GM12878 (cell line): Measurements from ENCODE around the gene MRPL41. TPM values are rescaled to one million over a fixed set of nuclear protein-coding genes. Genes with fewer than 3 reads are reported as not detected.
A peak's percentile ranks its signal among the peaks of the same experiment; 100 is the strongest.

Source experiments
- BCL11A ChIP-seq: IDR thresholded peaks from 2 replicates; pipeline ENCODE4 v1.6.1; 2011; ENCODE audit warnings: low read depth, low read length
- BHLHE40 ChIP-seq, 2 experiments: fragments of 450-650 bp in 1 of 2; IDR thresholded peaks; 2 replicates each; pipeline ENCODE4 v1.6.1; 2011 to 2017; ENCODE audit warnings: low read depth in 2 of 2, borderline replicate concordance in 1 of 2, improper control_type of control experiment in 1 of 2, low read length in 1 of 2, mild to moderate bottlenecking in 1 of 2
- DPF2 ChIP-seq: fragments of 450-650 bp; IDR thresholded peaks from 2 replicates; pipeline ENCODE4 v1.6.1; 2017; ENCODE audit warnings: mild to moderate bottlenecking
- JUNB ChIP-seq: IDR thresholded peaks from 2 replicates; pipeline ENCODE4 v1.6.1; 2016; ENCODE audit warnings: antibody characterized with exemption, mild to moderate bottlenecking
- KAT2A ChIP-seq: conservative IDR thresholded peaks from 2 replicates; pipeline ENCODE4 v1.6.1; 2011; ENCODE audit warnings: low read depth, low read length; ENCODE audit not compliant: control insufficient read depth
- MEF2A ChIP-seq: IDR thresholded peaks from 2 replicates; pipeline ENCODE4 v1.6.1; 2011; ENCODE audit warnings: low read depth, mild to moderate bottlenecking, low read length, moderate library complexity; ENCODE audit not compliant: insufficient read depth
- MXI1 ChIP-seq: fragments of 150-350 bp; IDR thresholded peaks from 2 replicates; pipeline ENCODE4 v1.6.1; 2011; ENCODE audit warnings: low read depth, mild to moderate bottlenecking, inconsistent platforms, low read length, improper control_type of control experiment
- NFYB ChIP-seq: IDR thresholded peaks from 2 replicates; pipeline ENCODE4 v1.6.1; 2011; ENCODE audit warnings: low read depth, mild to moderate bottlenecking, low read length, improper control_type of control experiment, moderate library complexity; ENCODE audit not compliant: insufficient read depth
- NR2C1 ChIP-seq: fragments of 450-650 bp; IDR thresholded peaks from 2 replicates; pipeline ENCODE4 v1.6.1; 2017; ENCODE audit warnings: antibody characterized with exemption, mild to moderate bottlenecking, moderate library complexity
- NR2C2 ChIP-seq: IDR thresholded peaks from 2 replicates; pipeline ENCODE4 v1.6.1; 2011; ENCODE audit warnings: borderline replicate concordance, low read depth; ENCODE audit not compliant: control insufficient read depth, insufficient read length
- POLR2A ChIP-seq: IDR thresholded peaks from 2 replicates; pipeline ENCODE4 v1.6.1; 2011; ENCODE audit warnings: low read depth, mild to moderate bottlenecking, low read length
- POLR2AphosphoS2 ChIP-seq: IDR thresholded peaks from 2 replicates; pipeline ENCODE4 v1.6.1; 2011; ENCODE audit warnings: low read depth, mild to moderate bottlenecking, low read length, improper control_type of control experiment, moderate library complexity
- POU2F2 ChIP-seq: IDR thresholded peaks from 3 replicates; pipeline ENCODE4 v1.6.1; 2011; ENCODE audit warnings: low read depth, mild to moderate bottlenecking, low read length, borderline replicate concordance
- SMAD1 ChIP-seq: fragments of 450-650 bp; IDR thresholded peaks from 2 replicates; pipeline ENCODE4 v1.6.1; 2018; ENCODE audit warnings: mild to moderate bottlenecking, low read depth; ENCODE audit not compliant: partially characterized antibody
- SP1 ChIP-seq: IDR thresholded peaks from one replicate; pipeline ENCODE4 v1.6.1; 2011; ENCODE audit warnings: low read depth, low read length
- SREBF2 ChIP-seq: IDR thresholded peaks from 2 replicates; pipeline ENCODE4 v1.6.1; 2012; ENCODE audit warnings: mild to moderate bottlenecking, low read length
- TCF12 ChIP-seq: IDR thresholded peaks from 2 replicates; pipeline ENCODE4 v1.6.1; 2011; ENCODE audit warnings: low read depth, mild to moderate bottlenecking, low read length
- YY1 ChIP-seq: IDR thresholded peaks from 2 replicates; pipeline ENCODE4 v1.6.1; 2011; ENCODE audit warnings: low read depth, mild to moderate bottlenecking, low read length
- ZNF24 ChIP-seq: fragments of 450-650 bp; IDR thresholded peaks from 2 replicates; pipeline ENCODE4 v1.6.1; 2017; ENCODE audit warnings: antibody characterized with exemption, mild to moderate bottlenecking
- ZSCAN29 ChIP-seq: fragments of 450-650 bp; IDR thresholded peaks from 2 replicates; pipeline ENCODE4 v1.6.1; 2017; ENCODE audit warnings: mild to moderate bottlenecking, moderate library complexity
- polyA plus RNA-seq, 11 experiments: library from polyadenylated mRNA; depleted of rRNA in 4 of 11; unstranded in 6 of 11; stranded (reverse) in 5 of 11; fragments of >200 nt; fragmentation: Nextera tagmentation in 4 of 11; fragmentation: Illumina TruSeq in 1 of 11; extraction: Ambion mirVana in 4 of 11; extraction: Trizol in 1 of 11; gene quantifications; 1 replicate in 1 of 11; 2 replicates in 10 of 11; pipeline versions ENCODE4 v1.2.1 to v1.2.3, GENCODE V29; 2011 to 2016; ENCODE audit warnings: inconsistent platforms in 2 of 11, missing spikeins in 2 of 11, low read depth in 1 of 11
- total RNA-seq, 4 experiments: library from RNA; depleted of rRNA in 3 of 4; stranded (reverse); fragments of >200 nt in 3 of 4; fragmentation: Illumina TruSeq in 1 of 4; extraction: Trizol in 1 of 4; gene quantifications; 2 replicates each; pipeline versions ENCODE4 v1.2.1 to v1.2.3, GENCODE V29; 2013 to 2021
- TF ChIP-seq, protein P1 (sequence below): fragments of 450-650 bp; IDR thresholded peaks from 2 replicates; pipeline ENCODE4 v1.6.1; 2018; ENCODE audit warnings: borderline replicate concordance, mild to moderate bottlenecking; ENCODE audit not compliant: partially characterized antibody
- TF ChIP-seq, protein P2 (sequence below), 3 experiments: IDR thresholded peaks in 2 of 3; conservative IDR thresholded peaks in 1 of 3; 2 replicates each; pipeline ENCODE4 v1.5.1; 2011; ENCODE audit warnings: low read depth in 3 of 3, low read length in 3 of 3, mild to moderate bottlenecking in 3 of 3, control low read depth in 2 of 3, moderate library complexity in 2 of 3, inconsistent platforms in 1 of 3, mixed read lengths in 1 of 3; ENCODE audit not compliant: control insufficient read depth in 2 of 3, insufficient read depth in 1 of 3; ENCODE audit errors: extremely low read depth in 1 of 3
- TF ChIP-seq, protein P3 (sequence below): IDR thresholded peaks from 2 replicates; pipeline ENCODE4 v1.6.1; 2011; ENCODE audit warnings: borderline replicate concordance, low read depth, mild to moderate bottlenecking, moderate library complexity, mixed read lengths, low read length; ENCODE audit not compliant: insufficient read depth; ENCODE audit errors: extremely low read length
- TF ChIP-seq, protein P4 (sequence below): fragments of 450-650 bp; IDR thresholded peaks from 2 replicates; pipeline ENCODE4 v1.6.1; 2016; ENCODE audit warnings: mild to moderate bottlenecking

The MRPL41 gene
- total and polyA plus RNA-seq, 10 of the 15 experiments (the other 5 are each of a cell fraction or from before 2014, with no cell fraction given): 1.3 to 116 (median 40.1) TPM

DNA sequence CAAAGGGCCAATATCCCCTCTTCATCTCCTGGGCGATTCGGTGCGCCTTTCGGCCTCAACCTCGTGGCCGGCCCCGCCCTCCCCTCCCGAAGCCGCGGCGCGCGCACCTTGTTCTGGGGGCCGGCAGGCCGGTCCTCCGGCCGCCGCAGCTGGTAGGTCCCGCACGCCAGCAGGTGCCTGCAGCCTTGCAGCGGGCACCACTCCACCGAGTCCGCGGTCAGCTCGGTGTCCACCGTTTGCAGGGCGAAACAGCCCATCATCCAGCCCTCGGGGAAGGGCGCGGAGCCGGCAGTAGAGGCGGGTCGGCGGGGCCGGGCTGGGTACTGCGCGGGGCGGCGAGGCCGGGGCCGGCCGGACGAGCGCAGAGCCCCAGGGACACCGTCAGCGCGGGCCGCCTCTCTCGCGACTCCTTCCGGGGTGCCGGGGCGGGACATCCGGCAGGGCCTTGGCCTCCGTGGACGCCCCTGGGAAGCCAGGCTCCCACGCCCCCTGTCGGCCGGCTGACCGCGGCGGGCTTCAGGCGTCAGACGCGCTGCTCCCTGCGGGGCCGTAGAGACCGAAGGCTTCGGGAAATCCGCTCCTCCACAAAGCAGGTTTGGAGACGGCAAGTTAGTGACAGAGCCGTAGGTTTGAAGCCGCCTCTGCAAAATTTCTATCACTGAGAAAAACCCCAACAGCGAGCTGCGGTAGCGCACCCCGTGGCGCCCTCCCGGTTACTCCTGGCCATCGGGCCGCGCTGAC, 27.0 kb downstream of the MRPL41 start, which contains the start of gene DPH7 (continued):
- TF ChIP-seq, protein P1, sequence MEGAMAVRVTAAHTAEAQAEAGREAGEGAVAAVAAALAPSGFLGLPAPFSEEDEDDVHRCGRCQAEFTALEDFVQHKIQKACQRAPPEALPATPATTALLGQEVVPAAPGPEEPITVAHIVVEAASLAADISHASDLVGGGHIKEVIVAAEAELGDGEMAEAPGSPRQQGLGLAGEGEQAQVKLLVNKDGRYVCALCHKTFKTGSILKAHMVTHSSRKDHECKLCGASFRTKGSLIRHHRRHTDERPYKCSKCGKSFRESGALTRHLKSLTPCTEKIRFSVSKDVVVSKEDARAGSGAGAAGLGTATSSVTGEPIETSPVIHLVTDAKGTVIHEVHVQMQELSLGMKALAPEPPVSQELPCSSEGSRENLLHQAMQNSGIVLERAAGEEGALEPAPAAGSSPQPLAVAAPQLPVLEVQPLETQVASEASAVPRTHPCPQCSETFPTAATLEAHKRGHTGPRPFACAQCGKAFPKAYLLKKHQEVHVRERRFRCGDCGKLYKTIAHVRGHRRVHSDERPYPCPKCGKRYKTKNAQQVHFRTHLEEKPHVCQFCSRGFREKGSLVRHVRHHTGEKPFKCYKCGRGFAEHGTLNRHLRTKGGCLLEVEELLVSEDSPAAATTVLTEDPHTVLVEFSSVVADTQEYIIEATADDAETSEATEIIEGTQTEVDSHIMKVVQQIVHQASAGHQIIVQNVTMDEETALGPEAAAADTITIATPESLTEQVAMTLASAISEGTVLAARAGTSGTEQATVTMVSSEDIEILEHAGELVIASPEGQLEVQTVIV: peak; percentile 33
- TF ChIP-seq, protein P2, sequence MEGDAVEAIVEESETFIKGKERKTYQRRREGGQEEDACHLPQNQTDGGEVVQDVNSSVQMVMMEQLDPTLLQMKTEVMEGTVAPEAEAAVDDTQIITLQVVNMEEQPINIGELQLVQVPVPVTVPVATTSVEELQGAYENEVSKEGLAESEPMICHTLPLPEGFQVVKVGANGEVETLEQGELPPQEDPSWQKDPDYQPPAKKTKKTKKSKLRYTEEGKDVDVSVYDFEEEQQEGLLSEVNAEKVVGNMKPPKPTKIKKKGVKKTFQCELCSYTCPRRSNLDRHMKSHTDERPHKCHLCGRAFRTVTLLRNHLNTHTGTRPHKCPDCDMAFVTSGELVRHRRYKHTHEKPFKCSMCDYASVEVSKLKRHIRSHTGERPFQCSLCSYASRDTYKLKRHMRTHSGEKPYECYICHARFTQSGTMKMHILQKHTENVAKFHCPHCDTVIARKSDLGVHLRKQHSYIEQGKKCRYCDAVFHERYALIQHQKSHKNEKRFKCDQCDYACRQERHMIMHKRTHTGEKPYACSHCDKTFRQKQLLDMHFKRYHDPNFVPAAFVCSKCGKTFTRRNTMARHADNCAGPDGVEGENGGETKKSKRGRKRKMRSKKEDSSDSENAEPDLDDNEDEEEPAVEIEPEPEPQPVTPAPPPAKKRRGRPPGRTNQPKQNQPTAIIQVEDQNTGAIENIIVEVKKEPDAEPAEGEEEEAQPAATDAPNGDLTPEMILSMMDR (IDR thresholded peaks at IDR 0.05 in 2 of 3, conservative IDR thresholded peaks at IDR 0.05 in 1 of 3; ENCODE audit: control insufficient read depth in 2 of 3, extremely low read depth in 1 of 3, insufficient read depth in 1 of 3, low read depth in 3 of 3, low read length in 3 of 3): peak; percentile 95 to 97 (median 97)
- TF ChIP-seq SP1 (peak; percentile 68), DPF2 (peak; percentile 89), POU2F2 (peak; percentile 20; the same call in 1 of the 3 replicates), NR2C2 (peak; percentile 83), JUNB (no peak), NFYB (no peak), TCF12 (0 out of 2 replicates have a peak, but pooled peaks have one; percentile 10), POLR2A (peak; percentile 91), YY1 (peak; percentile 87), MXI1 (peak; percentile 79; the same call in 1 of the 2 replicates), ZSCAN29 (peak; percentile 69; the same call in 1 of the 2 replicates), KAT2A (no peak), BHLHE40 (IDR thresholded peaks at IDR 0.05; ENCODE audit: borderline replicate concordance in 1 of 2, low read depth in 2 of 2, low read length in 1 of 2) (peak; percentile 51 to 74; a peak in 2 of 4 replicates), SMAD1 (no peak), MEF2A (peak; percentile 73; the same call in 1 of the 2 replicates), NR2C1 (peak; percentile 100), SREBF2 (peak; percentile 64; the same call in 1 of the 2 replicates), POLR2AphosphoS2 (peak; percentile 77; the same call in 1 of the 2 replicates), ZNF24 (peak; percentile 80), BCL11A (peak; percentile 25; the same call in 1 of the 2 replicates)
- TF ChIP-seq, protein P3, sequence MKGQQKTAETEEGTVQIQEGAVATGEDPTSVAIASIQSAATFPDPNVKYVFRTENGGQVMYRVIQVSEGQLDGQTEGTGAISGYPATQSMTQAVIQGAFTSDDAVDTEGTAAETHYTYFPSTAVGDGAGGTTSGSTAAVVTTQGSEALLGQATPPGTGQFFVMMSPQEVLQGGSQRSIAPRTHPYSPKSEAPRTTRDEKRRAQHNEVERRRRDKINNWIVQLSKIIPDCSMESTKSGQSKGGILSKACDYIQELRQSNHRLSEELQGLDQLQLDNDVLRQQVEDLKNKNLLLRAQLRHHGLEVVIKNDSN: no peak
- TF ChIP-seq, protein P4, sequence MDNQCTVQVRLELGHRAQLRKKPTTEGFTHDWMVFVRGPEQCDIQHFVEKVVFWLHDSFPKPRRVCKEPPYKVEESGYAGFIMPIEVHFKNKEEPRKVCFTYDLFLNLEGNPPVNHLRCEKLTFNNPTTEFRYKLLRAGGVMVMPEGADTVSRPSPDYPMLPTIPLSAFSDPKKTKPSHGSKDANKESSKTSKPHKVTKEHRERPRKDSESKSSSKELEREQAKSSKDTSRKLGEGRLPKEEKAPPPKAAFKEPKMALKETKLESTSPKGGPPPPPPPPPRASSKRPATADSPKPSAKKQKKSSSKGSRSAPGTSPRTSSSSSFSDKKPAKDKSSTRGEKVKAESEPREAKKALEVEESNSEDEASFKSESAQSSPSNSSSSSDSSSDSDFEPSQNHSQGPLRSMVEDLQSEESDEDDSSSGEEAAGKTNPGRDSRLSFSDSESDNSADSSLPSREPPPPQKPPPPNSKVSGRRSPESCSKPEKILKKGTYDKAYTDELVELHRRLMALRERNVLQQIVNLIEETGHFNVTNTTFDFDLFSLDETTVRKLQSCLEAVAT: peak; percentile 84
